Activated CD4-positive, alpha-beta T cell treated with anti-CD3 and anti-CD28 coated beads, Interleukin-2, amount 10 ng/mL, durations not matched to agents 7 days and 5 days (primary cell): ENCODE measurements around the gene ARCN1. TPM values are rescaled to one million over a fixed set of nuclear protein-coding genes. Genes with fewer than 3 reads are reported as not detected.

Experiments used
- CTCF ChIA-PET: fragments of 350-600 bp; sonication (Branson Sonifier 250); formaldehyde crosslinking; loops from one replicate; lab custom pipeline; 2021; ENCODE audit warnings: antibody characterized with exemption; lab: Charles Lee
- POLR2A ChIA-PET: fragments of 350-600 bp; sonication (Branson Sonifier 250); formaldehyde crosslinking; loops from one replicate; lab custom pipeline; 2021; ENCODE audit warnings: antibody characterized with exemption; lab: Charles Lee
- DNase-seq: peaks from one replicate; pipeline ENCODE4 v3.0.0-alpha.2; 2020
- H3K27ac Mint-ChIP-seq: one replicate; pipeline ENCODE4 v1.8.0; 2021; ENCODE audit warnings: mild to moderate bottlenecking, moderate library complexity, mixed read lengths
- H3K27me3 Mint-ChIP-seq: one replicate; pipeline ENCODE4 v1.8.0; 2021; ENCODE audit warnings: mixed read lengths
- H3K36me3 Mint-ChIP-seq: one replicate; pipeline ENCODE4 v1.8.0; 2021; ENCODE audit warnings: low read depth, mixed read lengths
- H3K4me1 Mint-ChIP-seq: one replicate; pipeline ENCODE4 v1.8.0; 2021; ENCODE audit warnings: mixed read lengths
- H3K4me3 Mint-ChIP-seq: one replicate; pipeline ENCODE4 v1.8.0; 2021; ENCODE audit warnings: mild to moderate bottlenecking, moderate library complexity, mixed read lengths
- H3K9me3 Mint-ChIP-seq: one replicate; pipeline ENCODE4 v1.8.0; 2021; ENCODE audit warnings: mixed read lengths
- total RNA-seq, 2 experiments: library from RNA; stranded (reverse); gene quantifications; one replicate each; pipeline ENCODE4 v1.2.3, GENCODE V29; 2021

ARCN1 gene
- total RNA-seq, 2 experiments from 2014 or later = 113 to 128 TPM

DNA sequence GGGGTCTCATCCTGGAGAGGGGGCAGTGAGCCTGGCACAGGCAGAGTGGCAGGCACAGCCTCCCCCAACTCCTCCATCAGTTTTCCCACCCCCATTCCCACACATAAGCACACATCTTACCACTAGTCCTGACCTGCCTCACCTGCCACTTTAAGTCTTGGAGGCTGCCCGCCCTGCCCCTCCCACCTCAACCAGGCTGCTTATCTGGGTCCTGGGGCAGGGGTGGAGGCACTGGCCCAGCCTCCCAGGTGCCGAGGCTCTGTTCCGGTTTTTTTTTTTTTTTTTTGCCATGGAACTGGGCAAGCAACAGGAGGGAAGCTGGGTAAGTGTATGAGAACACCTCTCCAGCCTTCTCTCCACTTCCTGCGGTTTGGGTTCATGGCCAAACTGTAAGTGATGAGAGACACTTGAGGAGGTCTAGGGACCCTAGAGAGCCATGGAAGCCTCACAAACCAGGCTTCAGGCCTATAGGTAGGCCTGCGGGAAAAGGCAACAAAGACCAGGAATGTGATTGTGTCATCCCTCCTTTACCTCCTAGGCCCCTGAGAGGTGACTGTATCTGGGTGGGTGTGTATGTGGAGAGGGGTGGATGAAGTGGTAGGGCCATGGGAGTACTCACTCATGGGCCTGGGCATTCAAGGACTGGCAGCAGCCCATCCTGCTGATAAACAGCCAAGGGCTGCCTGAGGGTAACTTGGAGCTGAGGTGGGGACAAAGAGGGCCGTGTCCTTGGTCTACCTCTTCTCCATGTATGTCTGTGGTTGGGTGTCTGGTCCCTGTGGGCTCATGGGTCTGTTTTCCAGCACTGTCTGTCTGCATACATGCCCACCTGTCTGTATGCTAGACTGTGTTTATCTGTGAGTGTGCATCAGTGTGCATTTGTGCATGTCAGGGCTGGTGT, 57.8 kb downstream of the ARCN1 start:
- DNase-seq = no peak
- no peaks in the 10 kb centered on the region for H3K27me3 Mint-ChIP-seq
- peaks cover 2% of the 10 kb centered on the region for H3K4me1 Mint-ChIP-seq
- H3K9me3 Mint-ChIP-seq = no peaks in the 10 kb centered on the region
- no peak overlapping the region for H3K4me3 Mint-ChIP-seq
- H3K27ac Mint-ChIP-seq = no peak overlapping the region
- POLR2A ChIA-PET = no interaction called here
- no peaks in the 10 kb centered on the region for H3K36me3 Mint-ChIP-seq
- CTCF ChIA-PET = no interaction called here

DNA sequence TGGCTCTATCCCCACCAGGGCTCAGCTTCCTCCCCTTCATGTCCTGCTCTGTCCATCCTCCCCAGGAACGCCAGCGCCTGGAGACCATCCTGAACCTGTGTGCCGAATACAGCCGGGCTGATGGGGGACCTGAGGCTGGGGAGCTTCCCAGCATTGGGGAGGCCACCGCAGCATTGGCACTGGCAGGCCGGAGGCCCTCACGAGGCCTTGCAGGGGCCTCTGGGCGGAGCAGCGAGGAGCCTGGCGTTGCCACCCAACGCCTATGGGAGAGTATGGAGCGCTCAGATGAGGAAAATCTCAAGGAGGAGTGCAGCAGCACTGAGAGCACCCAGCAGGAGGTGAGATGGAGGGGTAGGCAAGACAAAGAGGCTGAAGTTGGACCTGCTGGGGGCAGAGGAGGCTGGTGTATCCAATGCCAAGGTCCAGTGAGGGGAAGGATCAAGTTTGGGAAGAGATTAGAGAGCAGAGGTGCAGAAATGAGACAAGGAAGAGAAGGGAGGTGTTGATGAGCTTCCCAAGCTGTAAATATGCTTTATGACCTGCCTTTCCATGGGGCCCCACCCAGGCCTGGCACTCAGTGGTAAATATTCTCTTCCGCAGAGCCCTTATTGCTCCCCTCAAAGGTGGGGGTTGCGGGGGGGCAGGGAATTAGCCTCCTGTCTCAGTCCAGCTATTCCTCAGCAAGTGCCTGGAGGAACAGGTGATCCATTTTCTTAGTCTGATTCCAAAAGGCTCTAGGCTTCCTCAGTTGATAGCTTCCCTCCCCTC, 59.1 kb downstream of the ARCN1 start:
- H3K27ac Mint-ChIP-seq = no peak overlapping the region
- H3K4me1 Mint-ChIP-seq = peaks cover 2% of the 10 kb centered on the region

DNA sequence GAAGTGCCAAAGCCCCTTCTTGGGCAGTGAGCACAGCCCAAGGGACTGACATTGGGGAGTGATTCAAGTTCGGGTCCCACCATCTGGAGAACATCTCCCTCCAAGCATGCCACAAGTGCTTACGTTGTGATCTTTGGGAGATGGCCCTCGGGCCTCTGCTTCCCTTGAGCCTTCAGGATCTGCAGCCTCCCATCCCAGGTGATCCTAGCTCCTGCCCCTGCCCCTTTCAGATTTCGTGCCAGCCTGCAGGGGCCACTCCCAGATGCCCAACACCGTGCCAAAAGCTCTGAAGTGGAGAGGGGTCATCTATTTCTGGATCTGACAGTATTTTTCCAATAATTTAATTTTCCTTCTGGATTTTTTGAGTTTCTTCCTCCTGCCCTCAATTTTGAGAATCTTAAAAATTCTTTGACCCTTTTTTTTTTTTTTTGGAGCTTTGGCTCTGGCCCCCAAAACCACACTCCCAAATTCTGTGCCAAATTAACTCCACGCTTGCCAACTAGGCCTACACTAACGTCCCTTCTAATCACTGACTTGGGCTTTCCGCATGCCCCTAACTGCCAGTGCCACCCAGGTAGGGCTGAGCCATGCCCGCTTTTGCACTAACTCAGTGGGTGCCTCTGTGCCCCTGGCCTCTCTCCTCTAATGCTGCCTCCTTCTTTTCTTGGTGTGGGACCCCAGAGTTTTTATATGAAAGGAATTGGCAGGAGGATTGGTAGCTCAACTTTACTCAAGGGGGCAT, 60.5 kb downstream of the ARCN1 start:
- Mint-ChIP-seq H3K4me1 (peaks cover 2% of the 10 kb centered on the region), H3K27ac (no peak overlapping the region), H3K9me3 (no peaks in the 10 kb centered on the region), H3K27me3 (no peaks in the 10 kb centered on the region), H3K36me3 (no peaks in the 10 kb centered on the region), H3K4me3 (no peak overlapping the region)
- ChIA-PET CTCF (interaction anchor here (0.7 to 4.9 kb wide), 4 partner anchors 11 to 36 kb away, joined by 3 to 24 read pairs (median 4); no protein-coding TSS in a partner anchor), POLR2A (no interaction called here)
- DNase-seq = no peak

More for the DNA sequence above, 59.1 kb downstream of the ARCN1 start:
- POLR2A ChIA-PET = no interaction called here
- H3K9me3 Mint-ChIP-seq = no peaks in the 10 kb centered on the region
- CTCF ChIA-PET = interaction anchor here (0.5 to 1.6 kb wide), 4 partner anchors 11 to 36 kb away, joined by 3 to 4 read pairs (median 3); partner anchors contain the start of gene PHLDB1
- no peaks in the 10 kb centered on the region for H3K36me3 Mint-ChIP-seq
- DNase-seq = no peak
- H3K4me3 Mint-ChIP-seq = no peak overlapping the region
- H3K27me3 Mint-ChIP-seq = no peaks in the 10 kb centered on the region

DNA sequence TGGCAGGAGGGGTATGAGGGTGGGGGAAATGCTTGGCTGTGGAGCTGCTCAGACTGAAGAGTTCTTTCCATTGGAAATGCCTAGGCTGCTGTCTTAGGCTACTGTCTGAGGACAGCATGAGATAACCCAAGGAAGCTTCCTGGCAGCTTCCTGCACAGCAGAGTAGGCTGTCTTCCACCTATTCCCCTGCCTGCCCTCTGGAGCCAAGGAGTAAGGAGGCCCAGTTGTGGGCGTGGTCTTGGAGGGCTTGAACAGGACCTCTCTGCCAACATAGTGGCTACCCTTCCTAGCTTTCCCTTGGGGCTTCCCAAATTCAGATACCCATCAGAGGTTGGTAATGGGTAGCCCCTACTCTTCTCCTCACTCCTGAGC, 61.1 kb downstream of the ARCN1 start:
- Mint-ChIP-seq H3K9me3 (no peaks in the 10 kb centered on the region), H3K4me1 (peaks cover 2% of the 10 kb centered on the region), H3K27ac (no peak overlapping the region), H3K27me3 (no peaks in the 10 kb centered on the region), H3K36me3 (no peaks in the 10 kb centered on the region), H3K4me3 (no peak overlapping the region)
- no peak for DNase-seq
- CTCF ChIA-PET = interaction anchor here (0.8 to 4.9 kb wide), 4 partner anchors 11 to 56 kb away, joined by 3 to 24 read pairs (median 4); no protein-coding TSS in a partner anchor
- POLR2A ChIA-PET = no interaction called here

DNA sequence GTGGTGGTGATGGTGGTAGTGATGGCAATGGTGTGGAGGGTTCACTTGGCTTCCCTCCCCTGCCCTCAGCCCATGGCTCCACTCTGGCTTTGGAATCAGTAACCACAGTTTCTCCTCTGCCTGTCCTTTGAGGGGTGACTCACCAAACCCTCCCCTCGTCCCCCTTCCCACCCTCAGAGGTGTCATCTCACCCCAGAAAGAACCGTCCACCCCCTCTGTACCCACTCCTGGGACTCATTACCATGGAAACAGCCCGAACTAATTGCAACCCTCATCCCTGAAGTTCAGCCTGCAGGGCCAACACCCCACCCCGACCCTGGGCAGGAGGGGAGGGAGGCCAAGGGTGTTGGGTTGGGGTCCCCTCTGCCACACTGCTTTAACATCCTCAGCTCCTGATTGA, 61.8 kb downstream of the ARCN1 start:
- Mint-ChIP-seq H3K9me3 (no peaks in the 10 kb centered on the region), H3K36me3 (no peaks in the 10 kb centered on the region), H3K4me1 (peaks cover 2% of the 10 kb centered on the region), H3K27ac (no peak overlapping the region), H3K4me3 (no peak overlapping the region), H3K27me3 (no peaks in the 10 kb centered on the region)
- DNase-seq = no peak
- CTCF ChIA-PET = interaction anchor here (0.9 to 4.9 kb wide), 3 partner anchors 12 to 56 kb away, joined by 3 to 24 read pairs (median 4); no protein-coding TSS in a partner anchor
- POLR2A ChIA-PET = no interaction called here

DNA sequence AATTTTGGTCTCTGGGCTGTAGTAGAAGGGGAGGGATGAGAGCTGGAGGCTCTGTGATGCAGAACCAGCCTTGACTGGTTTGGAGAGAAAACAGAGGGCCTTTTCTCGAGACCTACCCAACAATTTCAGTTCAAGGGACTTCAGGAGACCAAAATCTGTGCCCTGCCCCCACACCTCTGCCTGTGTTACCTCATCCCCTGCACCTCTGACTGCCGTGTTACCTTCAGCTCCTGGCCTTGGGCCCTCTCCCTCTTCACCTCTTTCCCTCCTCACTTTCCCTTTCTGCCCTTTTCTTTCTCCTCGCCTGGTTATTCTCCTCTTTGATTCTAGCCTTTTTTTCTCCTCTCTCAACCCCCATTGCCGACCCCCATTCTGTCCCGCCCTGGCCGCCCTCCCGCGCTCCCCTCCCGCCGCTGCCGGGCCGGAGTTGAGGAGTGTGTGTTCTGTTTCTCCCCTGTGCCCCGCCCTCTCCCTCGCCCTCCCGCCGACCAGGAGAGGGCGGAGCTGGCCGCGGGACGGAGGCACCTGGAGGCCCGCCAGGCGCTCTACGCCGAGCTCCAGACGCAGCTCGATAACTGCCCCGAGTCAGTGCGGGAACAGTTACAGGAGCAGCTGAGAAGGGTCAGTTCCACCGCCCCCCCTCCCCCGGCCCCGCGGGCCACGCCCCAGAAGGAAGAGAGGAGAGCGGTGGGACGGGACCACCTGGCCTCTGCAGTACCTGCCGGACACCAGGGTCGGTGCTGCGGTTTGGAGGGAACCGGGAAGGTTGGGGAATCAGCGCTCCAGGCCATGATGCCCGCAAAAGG, 62.4 kb downstream of the ARCN1 start:
- Mint-ChIP-seq H3K27me3 (no peaks in the 10 kb centered on the region), H3K27ac (no peak overlapping the region), H3K9me3 (no peaks in the 10 kb centered on the region), H3K4me1 (peaks cover 2% of the 10 kb centered on the region), H3K36me3 (no peaks in the 10 kb centered on the region), H3K4me3 (no peak overlapping the region)
- no peak for DNase-seq
- ChIA-PET POLR2A (no interaction called here), CTCF (interaction anchor here (0.6 to 4.9 kb wide), 2 partner anchors 9 to 25 kb away, joined by 3 to 24 read pairs; no protein-coding TSS in a partner anchor)

DNA sequence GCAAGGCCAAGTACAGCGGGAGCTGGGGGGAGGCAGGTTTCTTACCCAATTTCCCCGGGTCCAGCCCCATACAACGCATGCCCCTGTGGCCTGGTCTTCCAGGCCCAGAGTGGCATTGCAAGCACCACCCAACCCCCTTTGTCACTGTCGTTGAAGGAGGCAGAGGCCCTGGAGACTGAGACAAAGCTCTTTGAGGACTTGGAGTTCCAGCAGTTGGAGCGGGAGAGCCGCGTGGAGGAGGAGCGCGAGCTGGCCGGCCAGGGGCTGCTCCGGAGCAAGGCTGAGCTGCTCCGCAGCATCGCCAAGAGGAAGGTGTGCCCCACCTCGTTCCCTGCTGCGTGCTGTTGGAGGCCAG, 63.0 kb downstream of the ARCN1 start:
- H3K27ac Mint-ChIP-seq = no peak overlapping the region
- no peaks in the 10 kb centered on the region for H3K9me3 Mint-ChIP-seq
- CTCF ChIA-PET = interaction anchor here (0.6 to 4.9 kb wide), 5 partner anchors 9 to 322 kb away, joined by 3 to 24 read pairs (median 3); no protein-coding TSS in a partner anchor
- POLR2A ChIA-PET = no interaction called here
- no peak overlapping the region for H3K4me3 Mint-ChIP-seq
- H3K27me3 Mint-ChIP-seq = no peaks in the 10 kb centered on the region
- peaks cover 2% of the 10 kb centered on the region for H3K4me1 Mint-ChIP-seq
- no peaks in the 10 kb centered on the region for H3K36me3 Mint-ChIP-seq
- no peak for DNase-seq

DNA sequence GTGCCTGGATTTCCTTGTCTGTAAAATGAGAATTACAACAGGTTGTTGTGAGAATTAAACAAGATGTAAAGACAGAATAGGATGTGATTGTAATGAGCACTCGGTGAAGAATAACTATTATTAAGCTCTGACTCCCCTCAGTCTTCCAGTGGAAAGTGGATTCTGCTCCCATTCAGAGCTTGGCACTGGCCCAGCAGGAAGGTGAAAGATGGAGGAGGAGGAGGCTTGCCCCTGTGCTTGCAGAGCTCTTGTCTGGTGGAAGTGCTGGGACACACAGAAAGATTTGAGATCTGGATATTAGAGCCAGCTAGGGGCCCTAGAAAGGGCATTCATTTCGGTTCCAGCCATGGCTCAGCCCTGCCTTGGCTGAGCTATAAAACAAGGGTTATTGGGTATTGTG, 63.4 kb downstream of the ARCN1 start:
- H3K27me3 Mint-ChIP-seq = no peaks in the 10 kb centered on the region
- DNase-seq = no peak
- ChIA-PET POLR2A (interaction anchor here (1.2 kb wide), 1 partner anchor 14 kb away, joined by 3 read pairs; no protein-coding TSS in a partner anchor), CTCF (interaction anchor here (0.6 to 4.9 kb wide), 10 partner anchors 10 to 333 kb away, joined by 3 to 24 read pairs (median 3); no protein-coding TSS in a partner anchor)
- no peaks in the 10 kb centered on the region for H3K36me3 Mint-ChIP-seq
- H3K4me1 Mint-ChIP-seq = peaks cover 2% of the 10 kb centered on the region
- H3K4me3 Mint-ChIP-seq = no peak overlapping the region
- no peak overlapping the region for H3K27ac Mint-ChIP-seq
- H3K9me3 Mint-ChIP-seq = no peaks in the 10 kb centered on the region

DNA sequence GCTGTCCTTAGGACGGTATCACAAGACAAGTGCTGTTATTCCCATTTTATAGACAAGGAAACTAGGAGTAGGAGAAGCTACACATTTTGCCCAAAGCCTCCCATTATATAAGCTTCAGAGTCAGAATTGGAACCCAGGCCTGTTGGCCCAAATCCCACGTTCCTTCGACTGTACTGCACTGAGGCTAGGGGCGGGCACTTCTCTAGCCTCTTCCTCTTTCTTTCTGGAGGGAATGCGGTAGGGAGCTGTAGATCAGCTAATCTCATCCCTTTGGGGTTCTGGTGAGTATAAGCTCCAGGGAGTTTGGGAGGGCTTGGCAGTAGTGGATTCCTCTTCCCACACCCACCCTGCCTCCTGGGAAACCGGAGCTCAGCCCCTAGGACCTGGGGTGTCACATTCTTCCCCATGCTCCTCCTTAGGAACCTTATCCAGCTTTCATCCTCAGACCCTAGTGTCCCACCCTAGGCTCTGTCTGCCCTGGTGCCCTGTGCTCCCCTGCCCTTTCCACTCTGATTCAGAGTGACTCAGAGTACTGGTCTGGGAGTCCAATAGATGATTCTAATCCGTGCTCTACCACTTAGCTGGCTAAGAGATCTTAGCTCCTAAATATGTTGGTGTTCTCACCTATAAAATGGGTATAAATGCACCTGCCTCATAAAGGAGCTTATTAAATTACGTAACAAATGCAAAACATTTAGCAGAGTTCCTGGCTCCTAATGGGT, 64.5 kb downstream of the ARCN1 start:
- POLR2A ChIA-PET = interaction anchor here (0.5 to 1.2 kb wide), 2 partner anchors 15 to 211 kb away, joined by 3 to 5 read pairs; no protein-coding TSS in a partner anchor
- H3K4me1 Mint-ChIP-seq = peaks cover 2% of the 10 kb centered on the region
- no peak for DNase-seq
- no peaks in the 10 kb centered on the region for H3K36me3 Mint-ChIP-seq
- CTCF ChIA-PET = interaction anchor here (0.6 to 4.9 kb wide), 14 partner anchors 10 to 1847 kb away, joined by 3 to 24 read pairs (median 4); partner anchors contain the start of gene PHLDB1
- no peaks in the 10 kb centered on the region for H3K9me3 Mint-ChIP-seq
- no peak overlapping the region for H3K27ac Mint-ChIP-seq
- H3K4me3 Mint-ChIP-seq = no peak overlapping the region
- no peaks in the 10 kb centered on the region for H3K27me3 Mint-ChIP-seq

DNA sequence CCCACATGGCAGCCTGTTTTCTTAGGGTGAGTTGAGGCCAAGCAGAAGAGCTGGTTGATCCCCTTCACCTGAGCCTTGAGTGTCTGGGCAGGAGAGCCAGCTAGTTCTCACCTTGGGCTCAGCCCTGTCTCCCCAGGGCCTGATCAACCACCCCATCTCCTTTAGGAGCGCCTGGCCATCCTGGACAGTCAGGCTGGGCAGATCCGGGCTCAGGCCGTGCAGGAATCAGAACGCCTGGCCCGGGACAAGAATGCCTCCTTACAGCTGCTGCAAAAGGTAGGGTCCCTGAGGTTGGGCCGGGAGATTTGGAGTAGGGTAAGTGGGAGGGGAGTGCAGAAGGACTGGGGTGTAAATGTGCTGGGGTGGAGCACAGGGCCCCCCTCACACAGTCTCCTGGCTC, 66.5 kb downstream of the ARCN1 start:
- Mint-ChIP-seq H3K27me3 (no peaks in the 10 kb centered on the region), H3K9me3 (no peaks in the 10 kb centered on the region), H3K27ac (no peak overlapping the region), H3K4me1 (peaks cover 2% of the 10 kb centered on the region), H3K36me3 (no peaks in the 10 kb centered on the region), H3K4me3 (no peak overlapping the region)
- POLR2A ChIA-PET = no interaction called here
- CTCF ChIA-PET = interaction anchor here (1.5 kb wide), 1 partner anchor 14 kb away, joined by 4 read pairs; no protein-coding TSS in a partner anchor
- no peak for DNase-seq

DNA sequence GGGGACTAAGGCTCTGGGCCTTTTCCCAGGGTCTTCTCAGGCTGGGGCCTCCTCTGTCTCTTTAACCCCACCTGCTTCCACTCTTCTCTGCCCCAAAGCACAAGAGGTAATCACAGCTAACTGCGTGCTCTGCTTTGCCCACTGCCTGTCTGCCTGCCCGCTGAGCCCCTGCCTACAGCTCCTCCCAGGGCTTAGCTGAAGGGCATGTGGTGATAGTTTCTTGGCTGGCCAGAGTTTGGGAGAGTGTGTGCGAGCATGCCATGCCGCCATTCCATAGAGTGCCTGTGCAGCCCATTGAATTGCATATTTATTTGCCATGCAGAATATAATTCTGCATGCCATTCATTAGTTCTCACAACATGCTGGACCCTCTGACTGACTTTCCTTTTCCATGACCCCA, 67.7 kb downstream of the ARCN1 start:
- Mint-ChIP-seq H3K36me3 (no peaks in the 10 kb centered on the region), H3K4me1 (no peaks in the 10 kb centered on the region), H3K4me3 (no peak overlapping the region), H3K9me3 (no peaks in the 10 kb centered on the region), H3K27me3 (no peaks in the 10 kb centered on the region), H3K27ac (no peak overlapping the region)
- no peak for DNase-seq
- CTCF ChIA-PET = interaction anchor here (0.7 to 1.5 kb wide), 5 partner anchors 15 to 357 kb away, joined by 3 to 4 read pairs (median 3); no protein-coding TSS in a partner anchor
- POLR2A ChIA-PET = no interaction called here
